Panc1 (cell line): ENCODE measurements around the gene CDH13.

Source experiments
- POLR2AphosphoS5 ChIP-seq: IDR thresholded peaks from 2 replicates; pipeline ENCODE4 v1.6.1; 2012; ENCODE audit warnings: mild to moderate bottlenecking, low read depth, low read length, moderate library complexity
- TCF7L2 ChIP-seq: IDR thresholded peaks from 2 replicates; pipeline ENCODE4 v1.6.1; 2011; ENCODE audit warnings: mild to moderate bottlenecking, low read depth, low read length, inconsistent platforms
- TF ChIP-seq, protein P1 (sequence below): fragments of 450-650 bp; IDR thresholded peaks from 2 replicates; pipeline ENCODE4 v1.5.1; 2017; ENCODE audit warnings: mild to moderate bottlenecking

DNA sequence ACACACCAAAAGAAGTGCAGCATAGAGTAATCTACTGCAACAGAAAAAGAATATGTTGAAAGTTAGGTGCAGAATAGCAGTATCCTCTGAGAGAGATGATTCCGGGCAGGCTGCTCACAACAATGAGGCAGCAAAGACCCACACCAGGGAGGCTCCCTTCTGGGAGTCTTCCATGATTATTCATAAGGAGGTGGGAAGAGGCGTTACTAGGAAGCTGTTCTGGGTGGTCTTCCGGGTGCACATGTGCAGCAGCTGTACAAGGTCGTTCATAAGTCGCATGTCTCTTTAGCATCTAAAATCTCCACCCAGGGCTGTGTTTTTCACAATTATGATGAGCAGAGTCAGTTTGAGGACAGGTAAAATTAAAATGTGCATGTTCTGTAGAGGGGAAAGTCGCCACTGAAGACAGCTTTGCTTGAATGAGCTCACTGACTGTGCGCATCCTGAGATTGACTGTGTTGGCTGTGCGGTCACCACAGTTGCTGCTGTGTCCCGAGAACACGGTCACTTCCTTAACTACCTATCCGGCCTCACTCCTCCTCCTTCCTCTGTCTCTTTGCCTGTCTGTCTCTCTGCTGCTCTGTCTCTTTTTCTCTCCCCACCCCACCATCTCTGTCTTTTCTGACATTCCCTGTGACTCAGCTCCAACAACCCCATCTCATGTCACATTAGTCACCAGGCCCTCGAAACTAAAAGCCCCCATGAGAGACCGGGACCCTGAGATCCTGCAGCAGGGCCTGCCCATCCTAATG, 1055.5 kb downstream of the CDH13 start:
- TF ChIP-seq, protein P1, sequence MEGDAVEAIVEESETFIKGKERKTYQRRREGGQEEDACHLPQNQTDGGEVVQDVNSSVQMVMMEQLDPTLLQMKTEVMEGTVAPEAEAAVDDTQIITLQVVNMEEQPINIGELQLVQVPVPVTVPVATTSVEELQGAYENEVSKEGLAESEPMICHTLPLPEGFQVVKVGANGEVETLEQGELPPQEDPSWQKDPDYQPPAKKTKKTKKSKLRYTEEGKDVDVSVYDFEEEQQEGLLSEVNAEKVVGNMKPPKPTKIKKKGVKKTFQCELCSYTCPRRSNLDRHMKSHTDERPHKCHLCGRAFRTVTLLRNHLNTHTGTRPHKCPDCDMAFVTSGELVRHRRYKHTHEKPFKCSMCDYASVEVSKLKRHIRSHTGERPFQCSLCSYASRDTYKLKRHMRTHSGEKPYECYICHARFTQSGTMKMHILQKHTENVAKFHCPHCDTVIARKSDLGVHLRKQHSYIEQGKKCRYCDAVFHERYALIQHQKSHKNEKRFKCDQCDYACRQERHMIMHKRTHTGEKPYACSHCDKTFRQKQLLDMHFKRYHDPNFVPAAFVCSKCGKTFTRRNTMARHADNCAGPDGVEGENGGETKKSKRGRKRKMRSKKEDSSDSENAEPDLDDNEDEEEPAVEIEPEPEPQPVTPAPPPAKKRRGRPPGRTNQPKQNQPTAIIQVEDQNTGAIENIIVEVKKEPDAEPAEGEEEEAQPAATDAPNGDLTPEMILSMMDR, result no peak
- no peak for TF ChIP-seq TCF7L2
- TF ChIP-seq POLR2AphosphoS5, result no peak
